Measurements from ENCODE around the gene MYO6. TPM values are rescaled to one million over a fixed set of nuclear protein-coding genes. Genes with fewer than 3 reads are reported as not detected.

MYO6 gene
- polyA plus RNA-seq, 3 donors = 6.2 to 11.6 (median 7.2) TPM

- H3K27ac ChIP-seq (ENCODE audit: low read depth, low read length) = no peak overlapping the region
- WGBS, 3 donors = 93 to 94% (median 93%) methylated on average over 1 of the region's 1 CpG
These were observed 63.5 kb downstream of the MYO6 start for GRCh38 chr6:75812560-75812959.

- H3K27ac ChIP-seq (ENCODE audit: low read depth, low read length) = no peak overlapping the region
- 82 to 88% (median 86%) methylated on average over 8 of the region's 8 CpGs for WGBS, 3 donors
These were observed 64.6 kb downstream of the MYO6 start for GRCh38 chr6:75813476-75814250.

GRCh38 chr6:75815756-75816155 is 66.7 kb downstream of the MYO6 start:
- 88 to 94% (median 89%) methylated on average over 1 of the region's 1 CpG for WGBS, 3 donors
- H3K27ac ChIP-seq (ENCODE audit: low read depth, low read length) = no peak overlapping the region

- 73 to 85% (median 76%) methylated on average over 1 of the region's 1 CpG for WGBS, 3 donors
- H3K27ac ChIP-seq (ENCODE audit: low read depth, low read length) = no peak overlapping the region
These were observed 69.2 kb downstream of the MYO6 start for GRCh38 chr6:75818098-75818855.

GRCh38 chr6:75819776-75820487 is 70.9 kb downstream of the MYO6 start:
- WGBS, 3 donors = 84 to 92% (median 89%) methylated on average over 5 of the region's 5 CpGs
- H3K27ac ChIP-seq (ENCODE audit: low read depth, low read length) = no peak overlapping the region

GRCh38 chr6:75824160-75824559 is 75.1 kb downstream of the MYO6 start:
- H3K27ac ChIP-seq (ENCODE audit: low read depth, low read length) = no peak overlapping the region

- 89 to 100% (median 97%) methylated on average over 1 of the region's 1 CpG for WGBS, 3 donors
These were observed 78.1 kb downstream of the MYO6 start for GRCh38 chr6:75827163-75827562.

GRCh38 chr6:75830959-75831885 is 82.2 kb downstream of the MYO6 start:
- no peak overlapping the region for H3K27ac ChIP-seq (ENCODE audit: low read depth, low read length)
- 84 to 97% (median 90%) methylated on average over 12 of the region's 12 CpGs for WGBS, 3 donors

More at GRCh38 chr6:75827163-75827562, 78.1 kb downstream of the MYO6 start:
- no peak overlapping the region for H3K27ac ChIP-seq (ENCODE audit: low read depth, low read length)

GRCh38 chr6:75834447-75834846 is 85.4 kb downstream of the MYO6 start:
- H3K27ac ChIP-seq (ENCODE audit: low read depth, low read length) = no peak overlapping the region

- no peak overlapping the region for H3K27ac ChIP-seq (ENCODE audit: low read depth, low read length)
- WGBS, 3 donors = 84 to 88% (median 87%) methylated on average over 4 of the region's 4 CpGs
These were observed 93.2 kb downstream of the MYO6 start for GRCh38 chr6:75842191-75842590.

- H3K27ac ChIP-seq (ENCODE audit: low read depth, low read length) = no peak overlapping the region
- 55 to 91% (median 64%) methylated on average over 2 of the region's 2 CpGs for WGBS, 3 donors
These were observed 93.7 kb downstream of the MYO6 start for GRCh38 chr6:75842732-75843131.

- WGBS, 3 donors = 59 to 81% (median 72%) methylated on average over 2 of the region's 2 CpGs
- H3K27ac ChIP-seq (ENCODE audit: low read depth, low read length) = no peak overlapping the region
These were observed 94.4 kb downstream of the MYO6 start for GRCh38 chr6:75843396-75843795.

GRCh38 chr6:75848274-75848673 is 99.2 kb downstream of the MYO6 start:
- H3K27ac ChIP-seq (ENCODE audit: low read depth, low read length) = no peak overlapping the region
- 44 to 94% (median 89%) methylated on average over 4 of the region's 4 CpGs for WGBS, 3 donors

GRCh38 chr6:75849329-75850025 is 100.4 kb downstream of the MYO6 start:
- H3K27ac ChIP-seq (ENCODE audit: low read depth, low read length) = no peak overlapping the region

GRCh38 chr6:75850026-75850833 is 101.2 kb downstream of the MYO6 start:
- no peak overlapping the region for H3K27ac ChIP-seq (ENCODE audit: low read depth, low read length)
- 52 to 78% (median 73%) methylated on average over 7 of the region's 7 CpGs for WGBS, 3 donors

More at GRCh38 chr6:75849329-75850025, 100.4 kb downstream of the MYO6 start:
- 27 to 67% (median 67%) methylated on average over 9 of the region's 9 CpGs for WGBS, 3 donors

- no peak overlapping the region for H3K27ac ChIP-seq (ENCODE audit: low read depth, low read length)
- WGBS, 3 donors = 51 to 71% (median 70%) methylated on average over 4 of the region's 4 CpGs
These were observed 103.7 kb downstream of the MYO6 start for GRCh38 chr6:75852721-75853120.

GRCh38 chr6:75853806-75854205 is 104.8 kb downstream of the MYO6 start:
- no peak overlapping the region for H3K27ac ChIP-seq (ENCODE audit: low read depth, low read length)
- WGBS, 3 donors = 32 to 95% (median 92%) methylated on average over 2 of the region's 2 CpGs
